Measurements from ENCODE around the gene DOK5.

- no peak for TF ChIP-seq CTCF (IDR thresholded peaks at IDR 0.05)
- no peak for TF ChIP-seq POLR2A (IDR thresholded peaks at IDR 0.05)
These were observed 183.1 kb downstream of the DOK5 start for GRCh38 chr20:54658525-54658924.

Data from uterus (tissue), 2 donors.